MG63 (cell line): ENCODE measurements around the gene CASTOR1. TPM values are rescaled to one million over a fixed set of nuclear protein-coding genes. Genes with fewer than 3 reads are reported as not detected.

Experiments used
- DNase-seq: peaks from one replicate; pipeline ENCODE4 v3.0.0-alpha.2; 2020
- H3K27me3 ChIP-seq: fragments of 250-450 bp; sonication (Bioruptor Pico); 2 replicates; pipeline ENCODE4 v1.5.1; 2020; ENCODE audit warnings: mild to moderate bottlenecking, moderate library complexity
- H3K36me3 ChIP-seq: fragments of 250-450 bp; sonication (Bioruptor Pico); 2 replicates; pipeline ENCODE4 v1.5.1; 2020; ENCODE audit warnings: mild to moderate bottlenecking, moderate library complexity
- H3K4me3 ChIP-seq: fragments of 250-450 bp; sonication (Bioruptor Pico); 2 replicates; pipeline ENCODE4 v1.5.1; 2020; ENCODE audit warnings: mild to moderate bottlenecking, moderate library complexity
- H3K9me3 ChIP-seq: fragments of 250-450 bp; sonication (Bioruptor Pico); 2 replicates; pipeline ENCODE4 v1.5.1; 2020; ENCODE audit warnings: mild to moderate bottlenecking, moderate library complexity
- total RNA-seq: library from RNA; depleted of rRNA; stranded (reverse); fragments of >200 nt; shearing (Covaris generic); gene quantifications from 2 replicates; pipeline ENCODE4 v1.2.3, GENCODE V29; 2014; ENCODE audit warnings: low replicate concordance

Gene CASTOR1
- total RNA-seq, 1 experiment from 2014 or later, result 2.3 TPM

- no peak for DNase-seq
- no peak overlapping the region for H3K4me3 ChIP-seq
- H3K36me3 ChIP-seq, result no peaks in the 10 kb centered on the region
- H3K9me3 ChIP-seq, result no peaks in the 10 kb centered on the region
- H3K27me3 ChIP-seq, result no peaks in the 10 kb centered on the region
Measured at GRCh38 chr22:30282616-30283046, 6.7 kb downstream of the CASTOR1 start.

- DNase-seq, result no peak
- Histone ChIP-seq H3K4me3 (no peak overlapping the region), H3K27me3 (no peaks in the 10 kb centered on the region), H3K36me3 (no peaks in the 10 kb centered on the region), H3K9me3 (no peaks in the 10 kb centered on the region)
Measured at GRCh38 chr22:30280505-30280904, 8.8 kb downstream of the CASTOR1 start.

GRCh38 chr22:30279932-30280331 lies 9.4 kb downstream of the CASTOR1 start:
- Histone ChIP-seq H3K36me3 (no peaks in the 10 kb centered on the region), H3K9me3 (no peaks in the 10 kb centered on the region), H3K4me3 (no peak overlapping the region), H3K27me3 (no peaks in the 10 kb centered on the region)
- DNase-seq, result no peak

- Histone ChIP-seq H3K9me3 (no peaks in the 10 kb centered on the region), H3K36me3 (no peaks in the 10 kb centered on the region)
- no peak for DNase-seq
Measured at GRCh38 chr22:30279046-30279788, 10.1 kb downstream of the CASTOR1 start.

GRCh38 chr22:30277547-30278344 lies 11.6 kb downstream of the CASTOR1 start:
- Histone ChIP-seq H3K36me3 (no peaks in the 10 kb centered on the region), H3K9me3 (no peaks in the 10 kb centered on the region), H3K27me3 (no peaks in the 10 kb centered on the region), H3K4me3 (no peak overlapping the region)
- peak; percentile 92 for DNase-seq

More at GRCh38 chr22:30279046-30279788, 10.1 kb downstream of the CASTOR1 start:
- H3K4me3 ChIP-seq, result no peak overlapping the region
- H3K27me3 ChIP-seq, result no peaks in the 10 kb centered on the region

GRCh38 chr22:30276039-30276438 lies 13.3 kb downstream of the CASTOR1 start:
- Histone ChIP-seq H3K4me3 (no peak overlapping the region), H3K27me3 (no peaks in the 10 kb centered on the region), H3K9me3 (no peaks in the 10 kb centered on the region), H3K36me3 (no peaks in the 10 kb centered on the region)
- DNase-seq, result no peak

GRCh38 chr22:30275625-30276024 lies 13.7 kb downstream of the CASTOR1 start:
- no peaks in the 10 kb centered on the region for H3K9me3 ChIP-seq

GRCh38 chr22:30274437-30274812 lies 14.9 kb downstream of the CASTOR1 start:
- no peak for DNase-seq
- no peaks in the 10 kb centered on the region for H3K27me3 ChIP-seq
- no peaks in the 10 kb centered on the region for H3K9me3 ChIP-seq
- H3K4me3 ChIP-seq, result no peak overlapping the region
- H3K36me3 ChIP-seq, result no peaks in the 10 kb centered on the region

More at GRCh38 chr22:30275625-30276024, 13.7 kb downstream of the CASTOR1 start:
- Histone ChIP-seq H3K4me3 (no peak overlapping the region), H3K27me3 (no peaks in the 10 kb centered on the region), H3K36me3 (no peaks in the 10 kb centered on the region)
- no peak for DNase-seq

- DNase-seq, result no peak
Measured at GRCh38 chr22:30273711-30274436, 15.4 kb downstream of the CASTOR1 start.

GRCh38 chr22:30272781-30273601 lies 16.3 kb downstream of the CASTOR1 start:
- no peak for DNase-seq
- H3K27me3 ChIP-seq, result no peaks in the 10 kb centered on the region
- no peaks in the 10 kb centered on the region for H3K9me3 ChIP-seq
- H3K36me3 ChIP-seq, result no peaks in the 10 kb centered on the region
- no peak overlapping the region for H3K4me3 ChIP-seq

More at GRCh38 chr22:30273711-30274436, 15.4 kb downstream of the CASTOR1 start:
- Histone ChIP-seq H3K36me3 (no peaks in the 10 kb centered on the region), H3K27me3 (no peaks in the 10 kb centered on the region), H3K9me3 (no peaks in the 10 kb centered on the region), H3K4me3 (no peak overlapping the region)

GRCh38 chr22:30270832-30271231 lies 18.5 kb downstream of the CASTOR1 start:
- Histone ChIP-seq H3K36me3 (no peaks in the 10 kb centered on the region), H3K9me3 (no peaks in the 10 kb centered on the region), H3K4me3 (no peak overlapping the region), H3K27me3 (no peaks in the 10 kb centered on the region)
- DNase-seq, result no peak

- Histone ChIP-seq H3K36me3 (no peaks in the 10 kb centered on the region), H3K27me3 (no peaks in the 10 kb centered on the region), H3K9me3 (no peaks in the 10 kb centered on the region), H3K4me3 (no peak overlapping the region)
- DNase-seq, result no peak
Measured at GRCh38 chr22:30268331-30268730, 21.0 kb downstream of the CASTOR1 start.

- Histone ChIP-seq H3K27me3 (no peaks in the 10 kb centered on the region), H3K4me3 (no peak overlapping the region), H3K9me3 (no peaks in the 10 kb centered on the region), H3K36me3 (no peaks in the 10 kb centered on the region)
- no peak for DNase-seq
Measured at GRCh38 chr22:30267382-30268302, 21.7 kb downstream of the CASTOR1 start.

GRCh38 chr22:30266445-30267381 lies 22.6 kb downstream of the CASTOR1 start, which contains the start of gene OSM:
Gene OSM, minus strand, starts transcription at chr22:30266851. Its CDS starts 52 bp downstream, at chr22:30266799.
- no peak for DNase-seq
- Histone ChIP-seq H3K4me3 (no peak within 1 kb of the TSS), H3K27me3 (no peaks in the 10 kb centered on the region), H3K36me3 (no peaks in the 10 kb centered on the region), H3K9me3 (no peaks in the 10 kb centered on the region)
